Measurements from ENCODE around the gene CLCA2.

Gene CLCA2

GRCh38 chr1:86434059-86434458 is 10.1 kb downstream of the CLCA2 start:
- no peak for DNase-seq

GRCh38 chr1:86435327-86435726 is 11.4 kb downstream of the CLCA2 start:
- no peak for DNase-seq

- no peak for DNase-seq
Measured at GRCh38 chr1:86436041-86436440, 12.1 kb downstream of the CLCA2 start.

GRCh38 chr1:86441581-86441980 is 17.6 kb downstream of the CLCA2 start:
- no peak for DNase-seq

- no peak for DNase-seq
Measured at GRCh38 chr1:86441997-86442396, 18.0 kb downstream of the CLCA2 start.

- no peak for DNase-seq
Measured at GRCh38 chr1:86445919-86446318, 21.9 kb downstream of the CLCA2 start.

GRCh38 chr1:86447198-86447790 is 23.3 kb downstream of the CLCA2 start:
- no peak for DNase-seq

GRCh38 chr1:86448670-86449069 is 24.7 kb downstream of the CLCA2 start:
- no peak for DNase-seq

- DNase-seq: no peak
Measured at GRCh38 chr1:86449103-86449502, 25.1 kb downstream of the CLCA2 start.

- DNase-seq: no peak
Measured at GRCh38 chr1:86450847-86451246, 26.9 kb downstream of the CLCA2 start.

- no peak for DNase-seq
Measured at GRCh38 chr1:86453664-86454063, 29.7 kb downstream of the CLCA2 start.

GRCh38 chr1:86455073-86455472 is 31.1 kb downstream of the CLCA2 start:
- no peak for DNase-seq

- DNase-seq: no peak
Measured at GRCh38 chr1:86460998-86461397, 37.0 kb downstream of the CLCA2 start.

- DNase-seq: no peak
Measured at GRCh38 chr1:86461482-86461881, 37.5 kb downstream of the CLCA2 start.

GRCh38 chr1:86464819-86465218 is 40.8 kb downstream of the CLCA2 start:
- DNase-seq: no peak

- no peak for DNase-seq
Measured at GRCh38 chr1:86466109-86466844, 42.3 kb downstream of the CLCA2 start.

GRCh38 chr1:86466986-86467385 is 43.0 kb downstream of the CLCA2 start:
- DNase-seq: no peak

GRCh38 chr1:86468501-86468977 is 44.6 kb downstream of the CLCA2 start, which contains the start of gene CLCA1:
TSS of gene CLCA1 (plus strand) at chr1:86468927. CDS start at chr1:86468972, 45 bp downstream.
- DNase-seq: no peak

GRCh38 chr1:86470859-86471258 is 46.9 kb downstream of the CLCA2 start:
- no peak for DNase-seq

- no peak for DNase-seq
Measured at GRCh38 chr1:86471291-86471690, 47.3 kb downstream of the CLCA2 start.

GRCh38 chr1:86472152-86472551 is 48.2 kb downstream of the CLCA2 start:
- no peak for DNase-seq

- no peak for DNase-seq
Measured at GRCh38 chr1:86472767-86473166, 48.8 kb downstream of the CLCA2 start.

- no peak for DNase-seq
Measured at GRCh38 chr1:86477256-86477655, 53.3 kb downstream of the CLCA2 start.

- no peak for DNase-seq
Measured at GRCh38 chr1:86477682-86478081, 53.7 kb downstream of the CLCA2 start.
